Naive B cell (primary cell): ENCODE data around the gene GSG1L2. TPM values are rescaled to one million over a fixed set of nuclear protein-coding genes. Genes with fewer than 3 reads are reported as not detected.
A peak's percentile ranks its signal among the peaks of the same experiment; 100 is the strongest.

ENCODE experiments used
- ATAC-seq, 2 donors: fragments of 150-1000 bp; cut with Tn5 transposase; 2 replicates each; pipeline ENCODE4 v1.10.0; 2021; ENCODE audit warnings: low read depth in 2 of 2, mild to moderate bottlenecking in 2 of 2, moderate library complexity in 2 of 2
- DNase-seq: peaks from one replicate; pipeline ENCODE4 v3.0.0; 2022
- H3K27ac Mint-ChIP-seq, 6 donors: one replicate each; pipeline ENCODE4 v1.8.0; 2020 to 2022; ENCODE audit warnings: mild to moderate bottlenecking in 6 of 6, mixed read lengths in 6 of 6, moderate library complexity in 5 of 6, inconsistent platforms in 2 of 6
- H3K27me3 Mint-ChIP-seq, 3 donors: one replicate each; pipeline ENCODE4 v1.8.0; 2021 to 2022; ENCODE audit warnings: mixed read lengths in 3 of 3, mild to moderate bottlenecking in 1 of 3
- H3K36me3 Mint-ChIP-seq, 2 donors: one replicate each; pipeline ENCODE4 v1.8.0; 2020 to 2022; ENCODE audit warnings: mixed read lengths in 2 of 2, inconsistent platforms in 1 of 2, mild to moderate bottlenecking in 1 of 2
- H3K4me1 Mint-ChIP-seq, 3 donors: one replicate each; pipeline ENCODE4 v1.8.0; 2020 to 2022; ENCODE audit warnings: mixed read lengths in 3 of 3, inconsistent platforms in 1 of 3, mild to moderate bottlenecking in 1 of 3, moderate library complexity in 1 of 3
- H3K4me3 Mint-ChIP-seq, 8 donors: one replicate each; pipeline ENCODE4 v1.8.0; 2020 to 2022; ENCODE audit warnings: mild to moderate bottlenecking in 8 of 8, mixed read lengths in 8 of 8, moderate library complexity in 8 of 8, inconsistent platforms in 2 of 8
- H3K9me3 Mint-ChIP-seq, 7 donors: one replicate each; pipeline ENCODE4 v1.8.0; 2020 to 2022; ENCODE audit warnings: mixed read lengths in 7 of 7, mild to moderate bottlenecking in 5 of 7, inconsistent platforms in 2 of 7, moderate library complexity in 1 of 7
- polyA plus RNA-seq, 6 donors: library from polyadenylated mRNA; unstranded; fragments of 300-500 nt; fragmentation: Illumina TruSeq; gene quantifications; one replicate each; pipeline ENCODE4 v1.2.3, GENCODE V29; 2021; ENCODE audit warnings: low read depth in 6 of 6

GSG1L2 gene
- polyA plus RNA-seq, 6 donors from 2014 or later: not detected

- Mint-ChIP-seq H3K4me1 (no peaks in the 10 kb centered on the region), H3K36me3 (no peaks in the 10 kb centered on the region), H3K9me3 (peaks cover 0 to 15% (median under 1%) of the 10 kb centered on the region in 7 donors), H3K4me3 (no peak overlapping the region), H3K27me3 (peaks cover 16 to 48% (median 44%) of the 10 kb centered on the region in 3 donors), H3K27ac (no peak overlapping the region)
- ATAC-seq (no peak), DNase-seq (no peak)
Measured at GRCh38 chr17:9842057-9842758, 20.3 kb upstream of the GSG1L2 start.

- DNase-seq: no peak
- Mint-ChIP-seq H3K4me1 (no peaks in the 10 kb centered on the region), H3K27ac (peak overlapping the region in 1 of 6 donors; percentile 67), H3K36me3 (no peaks in the 10 kb centered on the region), H3K27me3 (peaks cover 16 to 39% (median 36%) of the 10 kb centered on the region in 3 donors), H3K4me3 (no peak overlapping the region), H3K9me3 (peaks cover 0 to 15% (median 2%) of the 10 kb centered on the region in 7 donors)
- ATAC-seq: no peak
Measured at GRCh38 chr17:9839433-9839832, 17.6 kb upstream of the GSG1L2 start.

GRCh38 chr17:9837551-9838471, 15.9 kb upstream of the GSG1L2 start:
- H3K9me3 Mint-ChIP-seq: peaks cover 0 to 15% (median 0%) of the 10 kb centered on the region in 7 donors
- DNase-seq (no peak), ATAC-seq (no peak)
- peaks cover 16 to 26% (median 26%) of the 10 kb centered on the region in 3 donors for H3K27me3 Mint-ChIP-seq
- no peaks in the 10 kb centered on the region for H3K36me3 Mint-ChIP-seq
- H3K4me3 Mint-ChIP-seq: no peak overlapping the region
- H3K27ac Mint-ChIP-seq: no peak overlapping the region
- no peaks in the 10 kb centered on the region for H3K4me1 Mint-ChIP-seq

GRCh38 chr17:9833922-9834321, 12.0 kb upstream of the GSG1L2 start:
- no peaks in the 10 kb centered on the region for H3K4me1 Mint-ChIP-seq

GRCh38 chr17:9830711-9831110, 8.8 kb upstream of the GSG1L2 start:
- H3K36me3 Mint-ChIP-seq: no peaks in the 10 kb centered on the region
- H3K27me3 Mint-ChIP-seq: peaks cover 6 to 20% (median 14%) of the 10 kb centered on the region in 3 donors
- no peaks in the 10 kb centered on the region for H3K9me3 Mint-ChIP-seq
- no peak for ATAC-seq
- no peak for DNase-seq
- no peak overlapping the region for H3K4me3 Mint-ChIP-seq
- H3K27ac Mint-ChIP-seq: no peak overlapping the region
- H3K4me1 Mint-ChIP-seq: no peaks in the 10 kb centered on the region

More at GRCh38 chr17:9833922-9834321, 12.0 kb upstream of the GSG1L2 start:
- peaks cover 0 to 6% (median 0%) of the 10 kb centered on the region in 7 donors for H3K9me3 Mint-ChIP-seq
- no peak overlapping the region for H3K27ac Mint-ChIP-seq
- DNase-seq (no peak), ATAC-seq (no peak)
- peaks cover 7 to 20% (median 18%) of the 10 kb centered on the region in 3 donors for H3K27me3 Mint-ChIP-seq
- no peaks in the 10 kb centered on the region for H3K36me3 Mint-ChIP-seq
- H3K4me3 Mint-ChIP-seq: no peak overlapping the region

- DNase-seq: no peak
- H3K4me3 Mint-ChIP-seq: no peak overlapping the region
Measured at GRCh38 chr17:9829343-9829742, 7.5 kb upstream of the GSG1L2 start.

GRCh38 chr17:9828296-9829295, 6.7 kb upstream of the GSG1L2 start:
- no peak for ATAC-seq
- peaks cover 10 to 37% (median 31%) of the 10 kb centered on the region in 3 donors for H3K27me3 Mint-ChIP-seq
- no peaks in the 10 kb centered on the region for H3K36me3 Mint-ChIP-seq
- no peak for DNase-seq
- no peak overlapping the region for H3K27ac Mint-ChIP-seq
- peak overlapping the region in 1 of 8 donors; percentile 1 for H3K4me3 Mint-ChIP-seq
- H3K9me3 Mint-ChIP-seq: no peaks in the 10 kb centered on the region
- H3K4me1 Mint-ChIP-seq: no peaks in the 10 kb centered on the region

More at GRCh38 chr17:9829343-9829742, 7.5 kb upstream of the GSG1L2 start:
- H3K9me3 Mint-ChIP-seq: no peaks in the 10 kb centered on the region
- H3K27me3 Mint-ChIP-seq: peaks cover 10 to 30% (median 23%) of the 10 kb centered on the region in 3 donors
- no peaks in the 10 kb centered on the region for H3K4me1 Mint-ChIP-seq
- H3K27ac Mint-ChIP-seq: no peak overlapping the region
- no peak for ATAC-seq
- H3K36me3 Mint-ChIP-seq: no peaks in the 10 kb centered on the region

- DNase-seq (no peak), ATAC-seq (no peak)
- H3K9me3 Mint-ChIP-seq: peaks cover 0 to 5% (median 3%) of the 10 kb centered on the region in 7 donors
- no peaks in the 10 kb centered on the region for H3K4me1 Mint-ChIP-seq
- no peak within 1 kb of the TSS for H3K4me3 Mint-ChIP-seq
- H3K36me3 Mint-ChIP-seq: peaks cover 0 to 4% of the 10 kb centered on the region in 2 donors
- H3K27ac Mint-ChIP-seq: no peak within 1 kb of the TSS
- peaks cover 18 to 41% (median 30%) of the 10 kb centered on the region in 3 donors for H3K27me3 Mint-ChIP-seq
Measured at GRCh38 chr17:9825641-9826150, 3.8 kb upstream of the GSG1L2 start, which contains the start of gene GLP2R. TSS of gene GLP2R (plus strand) at chr17:9825924. CDS start at chr17:9826064, 140 bp downstream.

GRCh38 chr17:9824797-9825338, 3.0 kb upstream of the GSG1L2 start:
- Mint-ChIP-seq H3K4me1 (no peaks in the 10 kb centered on the region), H3K9me3 (peaks cover 0 to 5% (median 3%) of the 10 kb centered on the region in 7 donors), H3K27me3 (peaks cover 18 to 37% (median 25%) of the 10 kb centered on the region in 3 donors), H3K27ac (no peak overlapping the region), H3K36me3 (peaks cover 0 to 4% of the 10 kb centered on the region in 2 donors), H3K4me3 (no peak overlapping the region)
- ATAC-seq (no peak), DNase-seq (no peak)

- H3K4me3 Mint-ChIP-seq: no peak overlapping the region
Measured at GRCh38 chr17:9824094-9824493, 2.2 kb upstream of the GSG1L2 start.

GRCh38 chr17:9820448-9820847, 1.4 kb downstream of the GSG1L2 start:
- Mint-ChIP-seq H3K27ac (no peak overlapping the region), H3K4me1 (peaks cover 0 to 5% (median 2%) of the 10 kb centered on the region in 3 donors), H3K36me3 (peaks cover 0 to 4% of the 10 kb centered on the region in 2 donors), H3K4me3 (no peak overlapping the region), H3K27me3 (peaks cover 10 to 29% (median 24%) of the 10 kb centered on the region in 3 donors), H3K9me3 (peaks cover 0 to 13% (median 5%) of the 10 kb centered on the region in 7 donors)
- DNase-seq (no peak), ATAC-seq (no peak)

More at GRCh38 chr17:9824094-9824493, 2.2 kb upstream of the GSG1L2 start:
- Mint-ChIP-seq H3K27me3 (peaks cover 18 to 36% (median 27%) of the 10 kb centered on the region in 3 donors), H3K4me1 (no peaks in the 10 kb centered on the region), H3K36me3 (peaks cover 0 to 4% of the 10 kb centered on the region in 2 donors), H3K9me3 (peaks cover 0 to 5% (median 3%) of the 10 kb centered on the region in 7 donors), H3K27ac (no peak overlapping the region)
- ATAC-seq (no peak), DNase-seq (no peak)

- Mint-ChIP-seq H3K4me3 (no peak overlapping the region), H3K36me3 (peaks cover 0 to 4% of the 10 kb centered on the region in 2 donors), H3K27ac (no peak overlapping the region), H3K4me1 (peaks cover 0 to 5% (median 2%) of the 10 kb centered on the region in 3 donors), H3K9me3 (peaks cover 0 to 13% (median 5%) of the 10 kb centered on the region in 7 donors), H3K27me3 (peaks cover 8 to 14% (median 11%) of the 10 kb centered on the region in 3 donors)
- DNase-seq (no peak), ATAC-seq (no peak)
Measured at GRCh38 chr17:9818760-9819159, 3.1 kb downstream of the GSG1L2 start.
